SHP77 (cell line): Measurements from ENCODE around the gene SLC6A12.
"Not testable (repeated sequence)": the region's sequence is repeated elsewhere in the genome, so short reads cannot be mapped to it uniquely, and the experiment has no call there.

Experiments
- DNase-seq, 2 experiments: peaks; one replicate each; lab custom pipeline; 2025; lab: John Stamatoyannopoulos, UW

SLC6A12 gene

DNA sequence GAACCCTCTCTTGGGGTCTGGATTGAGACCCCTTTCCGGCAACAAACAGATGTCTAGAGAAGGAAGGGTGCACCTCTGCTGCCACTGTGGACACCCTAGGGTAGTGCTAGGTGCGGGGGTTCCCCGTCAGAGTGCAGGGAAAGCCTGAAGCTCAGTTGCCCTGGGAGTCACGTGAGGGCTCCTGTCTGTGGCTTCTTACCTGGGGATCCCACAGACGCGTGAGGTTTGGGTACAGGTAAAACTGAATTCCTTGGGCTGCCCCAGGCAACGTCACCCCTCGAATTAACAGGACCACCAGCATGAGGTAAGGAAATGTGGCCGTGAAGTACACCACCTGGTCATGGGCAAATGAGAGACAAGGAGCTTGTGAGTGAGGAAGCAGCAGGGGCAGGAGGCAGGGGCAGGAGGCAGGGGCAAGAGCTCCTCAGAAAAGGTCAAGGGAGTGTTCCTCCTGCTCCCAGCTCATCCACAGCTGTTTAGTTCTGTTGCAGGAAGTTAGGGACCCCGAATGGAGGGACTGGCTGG, 21.0 kb upstream of the SLC6A12 start:
- no peak for DNase-seq

DNA sequence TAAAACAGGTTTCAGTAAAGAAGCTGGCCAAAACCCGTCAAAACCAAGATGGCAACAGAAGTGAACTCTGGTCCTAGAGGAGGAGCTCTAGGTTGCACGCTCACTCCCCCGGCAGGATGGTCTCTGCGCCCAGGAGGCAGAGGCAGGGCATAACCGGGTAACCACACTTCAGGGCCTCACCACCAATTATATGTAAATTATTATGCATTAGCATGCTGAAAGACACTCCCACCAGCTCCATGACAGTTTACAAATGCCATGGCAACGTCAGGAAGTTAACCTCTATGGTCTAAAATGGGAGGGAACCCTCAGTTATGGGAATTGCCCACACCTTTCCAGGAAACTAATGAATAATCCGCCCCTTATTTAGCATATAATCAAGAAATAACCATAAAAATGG, 20.1 kb upstream of the SLC6A12 start:
- no peak for DNase-seq

DNA sequence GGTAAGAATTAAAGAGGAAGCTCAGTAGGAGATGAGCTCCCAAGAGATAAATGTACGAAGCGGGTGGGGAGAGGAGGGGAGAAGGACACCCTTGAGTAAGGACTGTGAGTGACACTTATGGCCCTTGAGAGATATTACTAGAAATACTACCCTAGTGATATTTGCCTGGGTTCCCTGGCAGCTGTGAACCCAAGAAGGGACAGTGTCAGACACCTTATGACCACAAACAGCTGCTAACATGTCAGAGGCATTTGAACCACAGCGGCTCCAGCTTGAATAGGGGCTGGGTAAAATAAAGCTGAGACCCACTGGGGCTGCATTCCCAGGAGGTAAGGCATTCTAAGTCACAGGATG, 19.6 kb upstream of the SLC6A12 start:
- DNase-seq: no peak

DNA sequence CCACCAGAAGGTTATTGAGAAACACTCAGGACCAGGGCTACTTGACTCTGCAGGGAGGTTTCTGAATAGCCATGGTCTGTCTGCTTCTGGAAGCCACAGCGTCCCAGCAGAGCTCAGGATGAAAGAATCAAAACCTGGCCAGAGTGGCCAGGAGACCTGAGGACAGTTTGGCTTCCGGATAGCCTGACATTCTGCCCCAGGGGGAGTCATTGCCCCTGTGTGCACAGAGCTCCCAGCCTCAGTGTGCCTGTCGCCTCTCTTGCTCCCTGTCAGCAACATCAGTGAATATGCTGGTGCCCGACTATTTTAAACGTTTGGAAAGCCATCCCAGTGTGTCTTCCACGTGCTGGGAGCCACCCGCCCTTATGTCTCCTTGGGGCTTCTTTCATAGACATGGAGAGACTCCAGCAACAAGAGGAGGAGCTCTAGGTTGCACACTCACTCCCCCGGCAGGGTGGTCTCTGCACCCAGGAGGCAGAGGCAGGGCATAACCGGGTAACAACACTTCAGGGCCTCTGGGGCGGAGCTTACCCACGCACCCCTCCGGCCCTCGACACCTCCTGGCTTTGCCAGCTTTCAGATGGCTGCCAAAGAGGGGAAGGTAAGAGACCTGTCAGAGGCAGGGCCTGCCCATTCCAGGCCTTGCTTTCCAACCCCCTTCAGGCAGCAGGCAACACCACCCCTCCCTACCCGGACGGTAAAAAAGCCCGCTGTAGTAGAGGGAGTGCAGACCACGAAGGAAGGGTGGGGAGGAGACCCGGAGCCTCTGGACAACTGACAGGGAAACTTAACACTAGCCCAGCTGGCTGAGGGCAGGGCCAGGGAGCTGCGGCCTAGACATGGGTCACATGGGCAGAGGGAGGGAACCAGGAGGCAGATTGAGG, 19.0 kb upstream of the SLC6A12 start:
- DNase-seq: no peak

DNA sequence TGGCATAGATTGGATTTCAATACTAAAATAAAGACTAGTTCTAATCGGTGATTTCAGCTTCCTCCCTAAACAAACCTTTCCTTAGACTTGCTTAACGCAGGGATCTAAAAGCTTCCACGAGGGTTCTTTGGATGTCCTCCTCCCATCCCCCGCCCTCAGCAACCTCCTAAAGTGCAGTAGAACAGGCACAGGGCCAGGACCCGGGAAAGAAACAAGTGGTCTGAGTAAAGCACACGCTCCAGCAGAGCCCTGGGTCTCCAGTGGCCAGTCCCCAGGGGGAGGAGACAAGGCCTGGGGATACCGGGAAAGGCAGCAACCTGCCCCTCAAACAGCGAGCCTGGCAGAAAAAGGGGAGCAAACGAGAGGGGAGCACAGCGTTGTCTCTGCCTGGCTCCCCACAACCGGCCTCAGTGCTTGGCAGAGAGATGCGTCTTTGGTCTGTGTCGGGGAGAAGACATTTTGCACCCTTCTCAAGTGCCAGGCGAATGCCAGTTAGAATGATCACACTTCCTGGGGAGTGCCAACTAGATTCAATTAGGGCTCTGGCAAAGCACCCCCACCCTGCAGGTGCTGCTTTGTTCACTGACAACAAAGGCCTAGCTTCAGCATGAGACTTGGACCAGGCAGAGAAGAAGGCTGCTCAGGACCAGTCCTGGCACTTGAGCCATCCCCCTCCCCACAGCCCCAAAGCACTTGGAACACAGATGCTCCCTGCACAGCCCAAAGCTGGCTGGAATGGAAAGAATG, 17.1 kb upstream of the SLC6A12 start:
- no peak for DNase-seq

DNA sequence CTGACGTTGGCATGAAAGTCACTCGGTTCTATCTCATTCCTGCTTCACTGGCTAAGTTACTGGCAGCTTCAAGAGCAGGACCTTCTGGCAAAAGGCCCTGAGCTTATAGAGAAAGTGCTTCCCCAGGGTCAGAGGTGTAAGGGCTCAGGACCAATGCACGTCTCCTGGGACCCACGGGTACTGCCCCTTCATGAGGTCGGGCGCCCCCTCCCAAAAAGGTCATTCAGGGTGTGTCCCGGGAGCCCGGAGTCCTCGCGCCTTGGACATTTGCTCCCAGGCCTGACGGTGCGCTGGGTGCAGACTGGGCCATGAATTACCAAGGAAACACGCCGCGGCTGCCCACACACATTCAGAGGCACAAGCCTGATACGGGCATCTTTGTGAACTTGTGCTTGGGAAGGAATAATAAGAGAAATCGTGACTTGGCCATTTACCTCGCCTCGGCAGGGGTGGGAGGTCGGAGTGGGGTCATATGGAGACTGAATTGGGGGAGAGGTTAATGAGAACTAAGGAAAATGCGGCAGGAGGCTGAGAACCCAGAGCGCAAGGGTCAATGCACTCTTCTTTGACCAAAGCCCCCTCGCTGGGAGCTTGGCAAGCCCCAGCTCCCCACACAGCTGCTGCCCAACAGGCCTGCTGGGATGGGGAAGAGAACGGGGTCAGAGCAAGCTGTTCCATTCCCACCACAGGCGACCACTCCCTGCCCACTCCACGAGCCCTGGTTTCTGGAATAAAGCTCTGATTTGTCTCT, 15.7 kb upstream of the SLC6A12 start:
- DNase-seq: no peak

DNA sequence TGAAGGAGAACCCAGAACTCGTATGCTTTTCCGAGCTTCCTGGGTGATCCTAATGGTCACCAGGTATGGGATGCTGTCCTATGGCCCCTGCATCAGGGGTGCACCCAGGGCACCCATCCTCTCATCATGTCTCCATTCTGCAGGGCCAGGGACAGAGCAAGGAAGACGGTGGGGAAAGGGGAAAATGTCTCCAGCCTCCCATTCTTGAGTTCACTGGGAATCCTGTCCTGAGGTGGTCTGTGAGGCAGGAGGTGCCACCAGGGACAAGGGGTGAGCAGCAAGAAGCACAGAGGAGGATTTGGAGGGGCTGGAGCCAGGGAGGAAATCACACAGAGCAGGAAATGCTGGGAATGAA, 14.9 kb upstream of the SLC6A12 start:
- no peak for DNase-seq

DNA sequence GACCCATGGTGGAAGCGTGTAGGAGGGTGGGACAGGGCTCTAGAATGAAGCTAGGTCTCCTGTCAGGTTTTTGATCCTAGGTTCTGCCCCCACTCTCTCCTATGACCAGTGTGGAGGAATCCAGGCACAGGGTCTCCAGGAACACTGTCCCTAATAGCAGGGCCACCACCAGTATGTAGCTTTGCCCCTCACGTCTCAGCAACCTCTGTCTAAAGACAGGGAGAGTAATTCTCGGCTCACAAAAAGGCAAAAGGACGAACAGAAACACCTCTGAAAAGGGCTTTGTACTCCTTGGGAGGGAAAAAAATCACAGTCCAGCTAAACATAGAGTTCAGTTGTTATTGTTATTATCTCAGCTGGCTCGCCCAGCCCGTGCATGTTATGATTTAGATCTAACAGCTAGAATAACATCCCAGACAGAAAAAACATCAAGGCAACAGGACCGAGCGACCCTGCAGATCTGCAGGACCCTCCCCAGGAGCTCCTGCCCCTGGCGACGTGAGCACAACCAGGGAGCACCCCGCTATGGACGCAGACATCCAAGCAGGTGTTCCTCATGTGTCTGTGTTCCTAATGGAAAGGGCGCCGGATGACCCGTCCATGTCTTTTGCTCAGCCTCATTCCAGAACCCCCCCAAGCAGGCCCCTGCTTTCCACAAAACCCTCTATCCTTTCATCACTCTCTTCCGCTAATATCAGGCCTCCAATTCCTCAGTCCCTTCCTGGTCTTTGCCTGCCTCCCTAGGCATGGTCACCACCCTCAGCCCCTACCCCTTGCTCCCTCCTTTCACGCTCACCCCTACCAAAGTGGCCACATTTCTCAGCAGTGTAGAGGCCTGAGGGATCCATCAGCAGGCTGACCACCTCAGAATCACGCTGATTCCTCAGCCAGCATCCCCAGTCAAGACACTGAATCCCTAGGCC, 14.2 kb upstream of the SLC6A12 start:
- DNase-seq: no peak

DNA sequence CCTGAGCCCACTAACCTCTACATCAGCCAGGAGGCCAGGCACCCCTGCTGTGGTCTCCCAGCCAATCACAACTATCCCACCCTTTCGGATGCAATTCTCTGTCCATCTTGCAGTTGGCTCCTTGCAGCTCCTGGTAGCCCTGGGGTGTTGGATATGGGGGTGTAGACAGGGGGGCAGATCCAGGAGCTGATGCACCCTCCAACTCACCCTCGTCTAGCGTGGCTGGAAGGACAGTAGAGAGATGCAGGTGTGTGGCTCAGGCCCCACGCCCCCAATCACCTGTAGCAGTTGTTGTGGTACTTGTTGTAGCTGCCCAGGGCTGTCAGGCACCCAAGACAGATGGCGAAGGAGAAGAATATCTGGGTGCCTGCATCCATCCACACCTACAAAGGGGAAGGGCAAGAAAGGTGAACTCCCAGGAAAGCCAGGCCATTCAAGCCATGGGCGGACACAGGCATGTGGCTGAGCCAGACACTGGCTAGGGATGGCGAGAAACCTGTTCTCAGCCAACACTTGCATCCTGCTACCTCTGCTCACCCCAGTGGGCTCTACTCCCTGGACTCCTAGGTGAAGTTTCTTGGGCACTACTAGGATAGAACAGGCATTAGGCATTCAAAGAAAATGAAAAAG, 13.4 kb upstream of the SLC6A12 start:
- DNase-seq: no peak

DNA sequence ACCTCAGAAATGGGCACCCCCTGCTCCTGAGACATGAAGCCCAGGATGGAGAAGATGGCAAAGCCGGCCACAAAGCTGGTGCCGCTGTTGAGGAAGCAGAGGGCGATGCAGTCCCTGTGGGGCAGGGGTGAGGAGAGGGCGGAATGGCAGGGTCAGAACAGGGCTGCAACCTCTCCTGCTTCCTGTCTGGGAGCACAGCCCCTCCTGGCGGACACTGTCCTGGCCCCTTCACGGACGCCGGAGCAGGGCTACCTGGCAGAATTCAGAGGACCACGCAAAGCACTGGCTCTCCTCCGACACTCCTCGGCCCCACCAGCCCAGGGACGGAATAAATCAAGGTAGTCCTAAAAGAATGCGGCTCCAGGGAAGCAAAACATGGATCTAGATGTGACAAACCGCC, 12.4 kb upstream of the SLC6A12 start:
- DNase-seq: no peak

DNA sequence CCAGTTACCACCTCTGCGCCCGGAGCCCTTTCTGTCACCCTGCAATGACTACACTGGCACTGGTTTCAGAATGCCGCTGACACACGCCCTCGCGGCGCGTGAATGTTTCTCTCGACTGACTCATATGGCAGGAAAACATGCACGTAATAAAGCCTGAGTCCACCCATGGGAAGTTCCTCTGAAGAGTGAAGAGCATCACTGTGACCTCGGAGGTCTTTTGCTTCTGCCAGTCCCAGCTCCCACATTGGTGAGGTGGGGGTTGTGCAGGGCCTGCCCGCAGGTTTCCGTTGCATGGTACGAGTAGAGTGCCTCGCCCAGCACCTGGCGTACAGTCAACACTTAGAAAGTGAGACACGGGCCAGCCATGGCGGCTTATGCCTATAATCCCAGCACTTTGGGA, 11.1 kb upstream of the SLC6A12 start:
- no peak for DNase-seq

DNA sequence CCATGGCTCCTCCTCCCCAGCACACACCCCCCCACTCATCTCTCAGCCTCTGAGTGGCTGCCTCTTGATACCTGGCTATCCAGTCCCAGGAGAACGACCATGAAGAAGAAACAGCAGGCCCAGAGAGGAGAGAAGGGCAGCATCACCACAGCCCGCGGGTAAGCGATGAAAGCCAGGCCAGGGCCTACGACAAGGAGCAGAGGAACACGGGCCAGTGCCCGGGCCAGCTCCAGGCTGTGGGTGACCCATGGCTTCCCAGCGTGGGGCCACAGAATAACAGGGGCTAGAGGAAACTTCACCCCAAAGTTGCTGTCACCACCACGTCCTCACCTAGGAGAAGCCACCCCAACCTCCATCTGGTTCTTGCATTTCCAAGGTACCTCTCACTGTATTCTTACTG, 10.4 kb upstream of the SLC6A12 start:
- no peak for DNase-seq

DNA sequence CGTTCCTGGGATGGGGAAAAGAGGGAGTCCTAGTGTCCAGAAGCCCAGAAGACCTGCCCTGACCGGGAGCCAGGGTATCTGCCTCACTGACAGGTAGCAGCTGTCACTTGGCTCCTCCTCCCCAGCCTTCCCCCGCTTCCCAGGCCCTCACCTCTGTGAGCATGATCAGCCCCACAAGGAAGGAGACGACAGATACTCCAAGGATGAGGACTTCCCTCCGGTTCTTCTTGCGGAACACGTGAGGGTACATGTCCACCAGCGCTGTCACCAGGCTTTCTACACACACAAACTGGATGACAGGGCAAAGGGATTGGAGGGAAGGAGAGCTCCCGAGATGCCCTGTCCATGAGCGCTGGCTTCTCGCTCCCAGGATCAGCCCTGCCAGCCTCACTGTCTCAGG, 9.9 kb upstream of the SLC6A12 start:
- DNase-seq: no peak

DNA sequence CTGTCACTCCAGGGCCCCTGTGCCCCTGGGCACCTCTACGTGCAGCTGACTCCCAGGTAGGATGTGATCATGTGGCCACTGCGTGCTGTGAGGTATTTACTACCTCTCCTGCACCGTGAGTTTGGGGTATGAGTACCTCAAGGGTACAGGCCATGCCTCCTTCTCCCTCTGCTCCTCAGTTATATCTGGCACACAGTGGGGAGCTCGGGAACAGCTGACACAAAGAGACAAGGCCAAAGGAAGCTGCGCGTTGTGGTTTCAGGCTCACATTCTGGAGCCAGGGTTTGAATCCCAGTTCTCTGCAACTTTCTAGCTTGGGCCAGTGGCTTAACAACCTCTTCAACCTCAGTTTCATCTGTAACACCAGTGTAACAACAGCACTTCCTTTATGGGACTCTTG, 7.8 kb upstream of the SLC6A12 start:
- DNase-seq: no peak

DNA sequence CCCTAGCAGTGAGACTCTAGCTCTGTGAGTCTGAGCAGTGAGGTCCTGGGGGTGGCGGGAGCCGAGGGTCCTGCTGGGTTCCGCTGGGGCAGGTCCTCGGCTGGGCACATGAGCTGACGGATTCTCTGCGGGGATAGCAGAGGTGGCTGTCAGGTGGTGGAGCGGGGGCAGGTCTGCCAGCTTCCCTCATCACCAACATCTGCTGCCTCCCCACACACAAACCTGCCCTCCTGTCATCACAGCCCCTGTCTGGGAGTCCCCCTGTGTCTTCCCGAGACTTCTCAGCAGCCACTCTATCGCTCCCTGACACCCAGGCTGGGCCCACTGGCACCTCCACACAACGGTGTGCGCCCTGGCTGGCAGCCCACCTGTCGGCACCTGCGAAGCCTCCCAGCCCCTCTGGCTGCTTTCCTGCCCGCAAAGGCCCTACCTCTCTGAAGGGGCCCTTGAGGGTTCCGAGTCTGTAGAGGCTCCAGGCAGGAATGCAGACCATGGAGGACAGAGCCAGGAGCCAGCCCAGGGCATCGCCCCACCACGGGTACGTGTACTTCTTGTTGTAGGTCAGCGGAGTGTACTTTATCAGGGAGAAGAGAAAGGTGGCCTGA, 7.1 kb upstream of the SLC6A12 start:
- DNase-seq: no peak

DNA sequence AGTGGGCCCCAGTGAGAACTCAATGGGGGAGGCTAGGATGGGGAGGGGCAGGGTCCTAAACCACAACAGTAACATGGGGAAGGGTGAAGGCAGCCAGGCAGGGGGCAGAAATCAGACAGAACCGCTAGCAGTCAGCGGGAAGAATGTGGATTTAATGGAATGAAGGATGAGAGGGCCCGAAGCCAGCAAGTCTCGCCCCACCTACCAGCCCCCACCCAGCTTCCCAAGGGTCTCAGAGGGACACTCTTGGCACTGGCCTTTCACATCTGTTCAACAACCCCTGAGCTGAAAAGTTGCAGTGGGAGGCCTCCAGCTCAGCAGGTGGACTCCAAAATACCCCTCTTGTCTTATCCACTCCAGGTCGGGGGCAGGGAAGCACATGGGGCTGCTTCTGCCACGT, 6.5 kb upstream of the SLC6A12 start:
- DNase-seq: no peak

DNA sequence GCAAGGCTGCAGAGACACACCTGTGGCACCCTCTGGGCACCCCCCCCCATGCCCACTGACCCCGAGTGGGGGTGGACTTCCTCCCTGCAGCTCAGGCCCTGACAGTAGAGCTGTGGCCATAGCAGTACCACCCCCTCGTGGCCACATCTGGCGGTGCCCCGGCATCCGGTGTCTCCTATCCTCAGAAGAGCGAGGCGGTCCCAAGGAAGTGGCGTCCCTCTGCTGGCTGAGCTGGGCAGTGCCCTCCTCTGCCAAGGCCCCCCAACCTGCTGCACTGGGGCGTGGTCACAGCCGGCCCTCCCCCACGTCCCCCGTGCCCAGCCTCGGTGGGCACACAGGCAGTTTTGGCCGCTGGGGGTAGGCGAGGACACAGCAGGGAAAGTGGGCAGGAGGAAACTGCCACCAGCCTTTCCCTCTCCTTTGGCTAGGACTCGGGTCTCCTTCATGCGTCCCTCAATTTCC, 6.0 kb upstream of the SLC6A12 start:
- DNase-seq: peak; percentile 31 to 41

DNA sequence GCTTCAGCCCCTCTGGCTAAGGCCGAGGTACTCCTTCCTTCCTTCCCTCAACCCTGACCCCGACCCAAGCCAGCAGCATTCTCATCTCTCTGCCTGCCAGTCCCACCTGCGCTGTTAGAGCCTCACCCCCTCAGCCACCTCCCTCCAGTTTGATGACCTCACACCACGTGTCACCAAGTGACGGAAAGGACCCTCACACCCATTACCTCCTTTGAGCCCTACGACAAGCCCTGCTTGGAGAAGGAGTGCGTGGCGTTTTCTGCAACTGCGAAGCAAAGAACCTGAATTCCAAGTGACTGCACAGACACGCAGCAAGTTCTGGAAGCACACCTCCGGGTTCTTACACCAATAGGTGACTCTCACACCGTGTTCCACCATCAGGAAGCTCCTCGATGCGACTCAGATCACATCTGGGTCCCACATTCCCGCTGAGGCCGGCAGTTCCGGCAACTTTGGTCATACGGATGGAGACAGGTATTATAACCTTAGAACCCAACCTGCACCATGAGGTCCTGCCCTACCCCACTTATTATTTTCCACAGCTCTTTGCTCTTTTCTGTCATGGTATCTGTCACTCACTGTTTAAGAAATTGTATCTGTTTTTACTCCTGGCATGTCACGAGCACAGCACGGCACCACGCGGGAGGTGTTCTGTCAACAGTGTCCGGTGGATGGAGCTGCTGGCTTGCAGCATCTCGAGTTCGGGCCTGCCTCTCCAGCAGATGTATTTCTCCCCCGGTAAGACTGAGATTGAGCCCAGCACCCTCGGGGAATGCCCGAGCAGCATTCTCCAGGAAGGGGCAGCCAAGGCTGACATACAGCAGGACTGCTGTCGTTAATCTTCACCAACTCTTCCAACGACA, 5.0 kb upstream of the SLC6A12 start:
- DNase-seq: no peak

DNA sequence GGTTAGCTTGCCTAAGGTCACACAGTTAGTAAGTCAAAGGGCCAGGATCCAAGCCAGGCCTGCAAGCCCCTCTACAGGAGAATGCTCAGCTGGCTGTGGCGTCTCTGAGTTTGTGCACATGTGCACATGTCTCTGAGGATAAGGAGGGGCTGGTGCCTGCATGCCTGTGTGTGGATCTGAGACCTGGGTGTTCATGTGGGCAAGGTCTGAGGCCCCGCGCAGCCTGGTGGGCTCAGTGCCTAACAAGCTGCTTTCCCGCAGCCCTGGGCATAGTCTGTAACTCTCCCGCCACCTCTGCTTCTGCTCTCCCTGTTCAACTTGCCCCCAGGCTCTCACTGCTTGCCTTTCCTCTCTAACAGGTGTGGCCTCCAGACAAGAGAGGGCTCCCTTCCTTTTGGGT, 4.3 kb upstream of the SLC6A12 start:
- DNase-seq: no peak

DNA sequence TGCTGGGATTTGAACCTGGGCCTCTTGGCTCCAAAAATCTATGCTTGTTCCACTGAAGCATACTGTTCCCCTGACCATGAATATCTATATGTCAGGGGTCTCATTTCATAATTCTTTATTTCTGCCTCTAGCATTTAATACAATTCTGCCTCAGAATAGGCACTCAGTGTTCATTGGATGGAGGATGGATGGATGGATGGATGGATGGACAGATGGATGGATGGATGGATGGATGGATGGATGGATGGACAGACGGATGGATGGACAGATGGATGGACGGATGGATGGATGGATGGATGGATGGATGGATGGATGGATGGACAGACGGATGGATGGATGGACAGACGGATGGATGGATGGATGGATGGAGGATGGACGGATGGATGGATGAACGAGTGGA, 3.1 kb upstream of the SLC6A12 start:
- DNase-seq: not testable (repeated sequence)
